ENCODE measurements around the gene EGFL7.

EGFL7 gene

GRCh38 chr9:136673088-136673974 is 10.6 kb downstream of the EGFL7 start:
- DNase-seq (ENCODE audit: low spot score), result no peak

- DNase-seq (ENCODE audit: low spot score), result no peak
These were observed 11.5 kb downstream of the EGFL7 start for GRCh38 chr9:136673975-136674785.

GRCh38 chr9:136674786-136675349 is 12.2 kb downstream of the EGFL7 start:
- DNase-seq (ENCODE audit: low spot score), result no peak

- no peak for DNase-seq (ENCODE audit: low spot score)
These were observed 13.0 kb downstream of the EGFL7 start for GRCh38 chr9:136675477-136676296.

- DNase-seq (ENCODE audit: low spot score), result no peak
These were observed 13.6 kb downstream of the EGFL7 start for GRCh38 chr9:136676297-136676794.

- no peak for DNase-seq (ENCODE audit: low spot score)
These were observed 14.4 kb downstream of the EGFL7 start for GRCh38 chr9:136676920-136677686.

GRCh38 chr9:136678034-136678433 is 15.3 kb downstream of the EGFL7 start:
- DNase-seq (ENCODE audit: low spot score), result no peak

- no peak for DNase-seq (ENCODE audit: low spot score)
These were observed 15.9 kb downstream of the EGFL7 start for GRCh38 chr9:136678624-136679023.

- no peak for DNase-seq (ENCODE audit: low spot score)
These were observed 16.8 kb downstream of the EGFL7 start for GRCh38 chr9:136679431-136679941.

- DNase-seq (ENCODE audit: low spot score), result no peak
These were observed 18.3 kb downstream of the EGFL7 start for GRCh38 chr9:136681029-136681428.

GRCh38 chr9:136681945-136682699 is 19.4 kb downstream of the EGFL7 start:
- DNase-seq (ENCODE audit: low spot score), result no peak

- DNase-seq (ENCODE audit: low spot score), result no peak
These were observed 20.0 kb downstream of the EGFL7 start for GRCh38 chr9:136682710-136683109.

- no peak for DNase-seq (ENCODE audit: low spot score)
These were observed 20.5 kb downstream of the EGFL7 start for GRCh38 chr9:136683173-136683745.

- no peak for DNase-seq (ENCODE audit: low spot score)
These were observed 21.0 kb downstream of the EGFL7 start for GRCh38 chr9:136683755-136684154.

GRCh38 chr9:136684339-136684738 is 21.6 kb downstream of the EGFL7 start:
- DNase-seq (ENCODE audit: low spot score), result no peak

GRCh38 chr9:136684799-136685198 is 22.1 kb downstream of the EGFL7 start:
- DNase-seq (ENCODE audit: low spot score), result no peak

GRCh38 chr9:136685216-136685615 is 22.5 kb downstream of the EGFL7 start:
- no peak for DNase-seq (ENCODE audit: low spot score)

- no peak for DNase-seq (ENCODE audit: low spot score)
These were observed 23.2 kb downstream of the EGFL7 start for GRCh38 chr9:136685790-136686533.

GRCh38 chr9:136686534-136686793 is 23.7 kb downstream of the EGFL7 start:
- no peak for DNase-seq (ENCODE audit: low spot score)

Measured in hematopoietic multipotent progenitor cell treated with erythropoietin and hydrocortisone succinate and interleukin-3 and kit ligand, for 17 days (in vitro differentiated cells).